Brain microvascular endothelial cell (primary cell): ENCODE results near the gene ZNF202.

Source experiments
- DNase-seq: peaks from one replicate; pipeline ENCODE4 v3.0.0-alpha.2; 2020
- H3K27ac ChIP-seq: fragments of 250-450 bp; sonication (Bioruptor Pico); 2 replicates; pipeline ENCODE4 v1.5.1; 2020; ENCODE audit warnings: mild to moderate bottlenecking, moderate library complexity
- H3K27me3 ChIP-seq: fragments of 250-450 bp; sonication (Bioruptor Pico); replicated peaks from 2 replicates; pipeline ENCODE4 v1.5.1; 2020; ENCODE audit warnings: mild to moderate bottlenecking
- H3K36me3 ChIP-seq: fragments of 250-450 bp; sonication (Bioruptor Pico); replicated peaks from 2 replicates; pipeline ENCODE4 v1.5.1; 2020; ENCODE audit warnings: mild to moderate bottlenecking
- H3K4me3 ChIP-seq: 2 replicates; pipeline ENCODE4 v1.5.1; 2011; ENCODE audit warnings: low read depth, mild to moderate bottlenecking, control low read depth, low read length, moderate library complexity
- in situ Hi-C: cut with HindIII; loops from 2 replicates; pipeline ENCODE4 v1.10.0; 2017; ENCODE audit warnings: low sequenced_read_pairs, low pct_ligation_motif_present
- TF ChIP-seq, protein P1 (sequence below): IDR thresholded peaks from 2 replicates; pipeline ENCODE4 v1.5.1; 2011; ENCODE audit warnings: low read depth, mild to moderate bottlenecking, moderate library complexity, low read length, control low read depth, inconsistent platforms; ENCODE audit errors: missing control alignments

ZNF202 gene

DNA sequence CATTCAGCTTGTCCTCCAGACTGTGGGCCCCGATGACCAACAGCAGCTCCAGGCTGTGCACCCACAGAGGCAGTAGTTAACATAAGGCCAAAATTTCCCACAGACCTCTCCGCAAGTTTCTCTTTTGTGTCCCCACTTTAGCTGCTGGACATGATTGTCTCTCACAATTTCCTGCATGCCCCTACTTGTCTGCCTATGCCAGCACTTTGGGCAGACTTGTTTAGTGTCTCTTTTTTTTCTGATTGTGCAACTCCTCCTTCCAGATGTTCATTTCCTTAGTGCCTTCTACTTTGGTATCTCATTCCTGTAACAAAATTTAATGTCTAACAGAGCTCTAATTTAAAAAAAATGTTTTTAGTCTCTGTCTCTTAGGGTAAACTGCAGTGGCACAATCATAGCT lies 63.2 kb downstream of the ZNF202 start:
- Histone ChIP-seq H3K4me3 (no peak overlapping the region), H3K27me3 (no peaks in the 10 kb centered on the region), H3K27ac (no peak overlapping the region), H3K36me3 (no peaks in the 10 kb centered on the region)
- DNase-seq: no peak
- TF ChIP-seq, protein P1, sequence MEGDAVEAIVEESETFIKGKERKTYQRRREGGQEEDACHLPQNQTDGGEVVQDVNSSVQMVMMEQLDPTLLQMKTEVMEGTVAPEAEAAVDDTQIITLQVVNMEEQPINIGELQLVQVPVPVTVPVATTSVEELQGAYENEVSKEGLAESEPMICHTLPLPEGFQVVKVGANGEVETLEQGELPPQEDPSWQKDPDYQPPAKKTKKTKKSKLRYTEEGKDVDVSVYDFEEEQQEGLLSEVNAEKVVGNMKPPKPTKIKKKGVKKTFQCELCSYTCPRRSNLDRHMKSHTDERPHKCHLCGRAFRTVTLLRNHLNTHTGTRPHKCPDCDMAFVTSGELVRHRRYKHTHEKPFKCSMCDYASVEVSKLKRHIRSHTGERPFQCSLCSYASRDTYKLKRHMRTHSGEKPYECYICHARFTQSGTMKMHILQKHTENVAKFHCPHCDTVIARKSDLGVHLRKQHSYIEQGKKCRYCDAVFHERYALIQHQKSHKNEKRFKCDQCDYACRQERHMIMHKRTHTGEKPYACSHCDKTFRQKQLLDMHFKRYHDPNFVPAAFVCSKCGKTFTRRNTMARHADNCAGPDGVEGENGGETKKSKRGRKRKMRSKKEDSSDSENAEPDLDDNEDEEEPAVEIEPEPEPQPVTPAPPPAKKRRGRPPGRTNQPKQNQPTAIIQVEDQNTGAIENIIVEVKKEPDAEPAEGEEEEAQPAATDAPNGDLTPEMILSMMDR: no peak
- in situ Hi-C loops: no loop called here

DNA sequence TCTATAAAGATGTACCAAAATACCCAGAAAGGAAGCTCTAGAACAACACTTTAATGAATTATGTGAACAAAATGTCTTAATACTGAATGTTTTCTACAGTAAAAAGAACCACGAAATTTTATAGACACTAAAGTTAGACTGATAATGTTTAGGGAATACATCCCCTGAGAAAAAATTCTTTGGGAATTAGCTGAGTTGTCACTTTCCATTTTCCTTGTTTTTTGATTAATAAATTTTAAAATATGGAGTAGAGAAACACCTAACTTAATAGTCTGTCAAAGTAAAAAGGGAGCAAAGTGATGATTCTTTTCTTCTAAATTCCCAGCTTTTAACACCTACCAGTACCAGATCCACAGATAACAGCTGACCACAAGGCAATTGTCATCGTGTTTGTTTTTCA lies 64.0 kb downstream of the ZNF202 start:
- Histone ChIP-seq H3K4me3 (no peak overlapping the region), H3K36me3 (no peaks in the 10 kb centered on the region), H3K27me3 (no peaks in the 10 kb centered on the region), H3K27ac (no peak overlapping the region)
- DNase-seq: no peak
- in situ Hi-C loops: no loop called here
- TF ChIP-seq, protein P1: no peak

DNA sequence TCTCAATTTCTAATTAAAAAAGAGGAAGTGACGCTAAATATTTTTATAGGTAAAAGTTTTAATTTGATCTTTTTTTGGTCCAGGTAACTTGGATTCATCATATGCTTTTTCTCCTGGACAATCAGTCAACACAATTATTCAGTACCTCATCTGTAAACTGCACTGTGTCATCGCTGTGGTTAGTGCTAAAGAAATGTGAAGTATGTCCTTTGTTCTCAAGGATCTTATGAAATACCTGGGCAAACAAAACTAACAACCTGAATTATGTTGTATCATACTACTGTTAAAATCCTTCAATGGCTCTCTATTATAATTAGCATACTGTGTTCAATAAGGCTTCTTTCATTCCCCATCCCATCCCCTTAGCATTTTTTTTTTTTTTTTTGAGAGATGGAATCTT lies 67.2 kb downstream of the ZNF202 start:
- no peak overlapping the region for H3K27ac ChIP-seq
- TF ChIP-seq, protein P1: no peak

More for the DNA sequence above, 67.2 kb downstream of the ZNF202 start:
- DNase-seq: no peak
- no peaks in the 10 kb centered on the region for H3K36me3 ChIP-seq
- in situ Hi-C loops: no loop called here
- H3K27me3 ChIP-seq: no peaks in the 10 kb centered on the region
- H3K4me3 ChIP-seq: no peak overlapping the region
